HG02642 (cell line): ENCODE results near the gene TASP1.
"Not testable (repeated sequence)": the region's sequence is repeated elsewhere in the genome, so short reads cannot be mapped to it uniquely, and the experiment has no call there.

Experiments used
- ATAC-seq: cut with Tn5 transposase; IDR thresholded peaks from one replicate; pipeline ENCODE4 v1.9.1; 2021; ENCODE audit warnings: mild to moderate bottlenecking; ENCODE audit not compliant: unreplicated experiment, poor library complexity

The TASP1 gene

DNA sequence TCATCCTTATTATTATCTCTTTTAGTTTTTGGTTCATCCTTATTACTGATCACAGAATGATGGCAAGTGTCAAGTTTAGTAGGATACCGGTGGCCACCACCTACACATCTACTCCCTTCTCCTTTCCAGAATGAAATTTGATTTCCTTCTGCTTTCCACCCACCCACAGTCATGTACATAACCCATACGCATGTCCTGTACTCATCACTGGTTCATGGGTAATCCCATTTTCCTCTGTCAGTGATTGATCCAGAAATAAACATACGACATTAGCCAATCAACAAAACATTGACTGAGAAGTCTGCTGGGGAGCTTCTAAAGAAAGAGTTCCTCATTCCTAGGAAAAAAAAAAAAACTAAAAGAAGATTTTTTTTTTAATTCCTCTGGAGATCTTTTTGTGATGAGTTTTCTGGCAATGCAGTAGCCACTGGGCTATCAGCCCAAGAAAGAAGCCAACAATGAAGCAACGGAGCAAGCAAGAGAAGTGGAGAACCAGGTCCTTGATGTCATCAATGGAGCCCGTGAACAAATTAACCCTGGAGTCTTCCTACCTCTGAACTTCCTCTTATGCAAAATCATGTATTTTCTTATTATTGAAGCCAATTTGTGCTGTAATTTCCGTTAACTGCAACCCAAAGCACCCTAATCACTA is 127.8 kb downstream of the TASP1 start:
- ATAC-seq: no peak

- no peak for ATAC-seq
Measured at GRCh38 chr20:13507646-13508045, 131.1 kb downstream of the TASP1 start.

- no peak for ATAC-seq
Measured at GRCh38 chr20:13501500-13501899, 137.2 kb downstream of the TASP1 start.

GRCh38 chr20:13494019-13494418 is 144.7 kb downstream of the TASP1 start:
- no peak for ATAC-seq

- ATAC-seq: no peak
Measured at GRCh38 chr20:13493143-13493542, 145.6 kb downstream of the TASP1 start.

DNA sequence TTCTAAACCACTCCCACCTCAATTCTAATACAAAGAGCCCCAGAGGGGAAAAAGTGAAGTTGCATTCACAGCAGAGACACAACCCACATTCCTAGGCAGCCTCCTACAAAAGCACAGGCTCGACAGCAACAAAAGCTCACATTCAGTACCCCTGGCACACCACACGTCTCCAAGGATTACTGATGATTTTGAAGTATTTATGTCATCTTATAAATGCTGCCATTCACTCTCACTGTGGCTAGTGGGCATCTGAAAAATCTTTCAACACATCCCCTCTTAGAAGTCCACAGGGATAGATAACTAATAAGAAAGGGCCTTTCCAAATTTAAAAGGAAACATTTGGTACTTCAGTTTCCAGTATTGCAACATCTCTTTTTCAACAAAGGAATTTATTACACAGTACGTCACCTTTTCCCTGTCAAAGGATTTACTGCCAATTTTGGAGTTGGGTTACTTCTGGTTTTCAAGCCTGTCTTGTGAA is 146.7 kb downstream of the TASP1 start:
- no peak for ATAC-seq

DNA sequence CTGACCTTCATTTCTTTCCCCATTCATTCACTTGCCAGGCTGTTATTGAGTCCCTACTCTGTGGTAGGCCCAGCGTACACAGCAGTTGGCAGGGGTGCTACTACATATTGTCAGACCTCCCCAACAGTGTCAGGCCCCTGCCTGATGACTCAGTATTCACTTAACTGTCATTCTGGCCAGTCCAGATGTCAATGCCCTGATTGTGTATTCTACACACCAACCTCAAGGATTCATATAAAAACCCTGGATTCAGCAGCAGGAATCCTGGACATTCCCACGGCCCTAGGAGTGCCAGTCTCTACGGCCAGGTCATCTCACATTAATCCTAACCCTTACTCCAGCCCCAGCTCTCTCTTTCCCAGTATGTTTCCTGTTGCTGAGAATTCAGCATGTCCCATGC is 151.5 kb downstream of the TASP1 start:
- ATAC-seq: no peak

- no peak for ATAC-seq
Measured at GRCh38 chr20:13486694-13487093, 152.0 kb downstream of the TASP1 start.

GRCh38 chr20:13485576-13485975 is 153.2 kb downstream of the TASP1 start:
- no peak for ATAC-seq

DNA sequence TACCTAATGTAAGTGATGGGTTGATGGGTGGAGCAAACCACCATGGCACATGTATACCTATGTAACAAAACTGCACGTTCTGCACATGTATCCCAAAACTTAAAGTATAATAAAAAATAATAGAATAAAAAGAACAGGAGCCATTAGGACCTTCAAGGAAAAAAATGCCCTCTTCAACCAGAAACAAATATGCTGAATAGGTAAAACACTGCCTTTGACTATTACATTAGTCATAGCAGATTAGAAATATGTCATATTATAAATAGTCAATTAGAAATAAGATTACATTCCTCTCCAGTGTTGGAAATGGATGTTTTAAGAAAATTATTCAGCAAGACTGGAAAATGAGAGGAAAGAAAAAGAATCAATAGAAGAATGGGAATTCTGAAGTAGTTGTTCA is 153.7 kb downstream of the TASP1 start:
- ATAC-seq: not testable (repeated sequence)

DNA sequence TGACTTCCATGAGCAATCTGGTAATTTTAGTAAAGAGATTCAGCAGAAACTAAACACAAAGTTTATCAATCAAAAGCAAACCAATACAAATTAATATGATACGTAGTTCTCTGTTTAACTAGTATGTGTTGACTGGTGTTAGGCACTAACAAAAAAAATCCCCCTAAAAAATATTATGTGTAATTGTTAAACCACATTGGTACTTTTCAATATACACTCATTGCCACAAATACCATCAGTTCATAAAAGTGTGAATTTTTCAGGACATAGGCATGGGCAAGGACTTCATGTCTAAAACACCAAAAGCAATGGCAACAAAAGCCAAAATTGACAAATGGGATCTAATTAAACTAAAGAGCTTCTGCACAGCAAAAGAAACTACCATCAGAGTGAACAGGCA is 155.3 kb downstream of the TASP1 start:
- ATAC-seq: not testable (repeated sequence)

DNA sequence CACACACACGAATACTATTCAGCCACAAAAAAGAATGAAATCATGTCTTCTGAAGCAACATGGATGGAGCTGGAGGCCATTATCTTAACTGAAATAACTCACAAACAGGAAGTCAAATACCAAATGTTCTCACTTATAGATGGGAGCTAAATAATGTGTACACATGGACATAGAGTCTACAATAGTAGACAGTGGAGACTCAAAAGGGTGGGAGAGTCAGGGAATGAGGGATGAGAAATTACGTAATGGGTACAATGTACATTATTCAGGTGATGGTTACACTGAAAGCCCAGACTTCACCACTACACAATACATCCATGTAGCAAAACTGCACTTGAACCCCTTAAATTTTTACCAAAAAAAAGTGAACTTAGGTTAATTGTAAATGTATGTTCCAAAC is 160.4 kb downstream of the TASP1 start:
- ATAC-seq: no peak

GRCh38 chr20:13474467-13474866 is 164.3 kb downstream of the TASP1 start:
- ATAC-seq: no peak

GRCh38 chr20:13469262-13469661 is 169.5 kb downstream of the TASP1 start:
- ATAC-seq: no peak

GRCh38 chr20:13468166-13468565 is 170.6 kb downstream of the TASP1 start:
- no peak for ATAC-seq

DNA sequence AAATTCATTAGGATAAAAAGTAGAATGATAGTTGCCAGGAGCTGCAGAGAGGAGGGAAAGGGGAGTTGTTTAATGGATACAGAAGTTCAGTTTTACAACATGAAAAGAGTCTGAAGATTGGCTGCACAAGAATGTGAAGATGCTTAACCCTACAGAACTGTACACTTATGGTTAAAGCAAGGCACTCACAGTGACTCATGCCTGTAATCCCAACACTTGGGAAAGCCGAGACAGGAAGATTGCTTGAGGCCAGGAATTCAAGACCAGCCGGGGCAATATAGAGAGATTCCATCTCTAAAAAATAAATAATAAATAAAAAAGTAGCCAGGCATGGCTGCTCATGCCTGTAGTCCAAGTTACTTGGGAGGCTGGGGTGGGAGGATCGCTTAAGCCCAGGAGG is 174.0 kb downstream of the TASP1 start:
- ATAC-seq: no peak

- no peak for ATAC-seq
Measured at GRCh38 chr20:13461849-13462458, 176.8 kb downstream of the TASP1 start.

- ATAC-seq: peak; percentile 83
Measured at GRCh38 chr20:13458860-13459451, 179.8 kb downstream of the TASP1 start.

GRCh38 chr20:13457487-13457886 is 181.2 kb downstream of the TASP1 start:
- ATAC-seq: no peak

DNA sequence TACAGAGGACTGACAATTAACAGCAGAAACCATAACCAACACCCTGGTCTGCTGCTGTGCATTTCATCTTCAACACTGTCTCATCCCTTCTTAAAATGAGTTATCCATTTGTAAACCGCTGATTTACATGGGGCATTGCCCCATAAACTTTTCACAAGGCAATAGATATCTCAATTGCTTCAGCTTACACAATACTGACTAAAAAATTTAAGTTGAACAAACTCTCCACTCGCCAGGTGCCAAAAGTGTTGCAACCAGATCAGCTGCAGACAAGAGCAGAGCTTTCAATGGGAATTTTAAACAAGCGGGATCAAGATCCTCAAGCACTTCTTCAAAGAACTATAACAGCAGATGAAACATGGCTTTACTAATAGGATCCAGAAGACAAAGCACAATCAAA is 183.0 kb downstream of the TASP1 start:
- no peak for ATAC-seq

DNA sequence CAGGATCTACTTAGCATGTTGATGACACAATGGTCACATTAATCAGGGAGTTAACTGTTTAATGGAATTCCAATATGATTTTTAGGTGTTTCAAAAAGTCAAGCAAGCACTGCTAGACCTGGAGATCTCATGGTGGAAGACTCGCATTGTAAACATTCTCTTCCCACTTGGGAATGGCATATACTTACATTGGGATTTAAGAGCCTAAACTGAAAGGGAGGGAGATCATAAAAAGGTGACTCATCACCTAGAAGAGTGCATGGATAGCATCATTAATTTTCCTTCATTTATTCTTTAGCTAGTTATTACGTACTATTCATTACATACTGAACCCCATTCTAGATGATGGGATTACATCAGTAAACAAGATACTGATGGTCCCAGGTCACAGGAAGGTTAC is 185.4 kb downstream of the TASP1 start:
- ATAC-seq: no peak
